Activated naive CD8-positive, alpha-beta T cell treated with anti-CD3 and anti-CD28 coated beads, Interleukin-2, amount 10 ng/mL, durations not matched to agents 7 days and 5 days (primary cell): ENCODE data around the gene ZBTB20. TPM values are rescaled to one million over a fixed set of nuclear protein-coding genes. Genes with fewer than 3 reads are reported as not detected.

Experiments used
- ATAC-seq: fragments of 150-1000 bp; cut with Tn5 transposase; one replicate; pipeline ENCODE4 v1.10.0; 2021; ENCODE audit warnings: low read depth, moderate library complexity
- POLR2A ChIA-PET: fragments of 350-600 bp; sonication (Branson Sonifier 250); formaldehyde crosslinking; loops from one replicate; lab custom pipeline; 2021; ENCODE audit warnings: antibody characterized with exemption; lab: Charles Lee
- DNase-seq: peaks from one replicate; pipeline ENCODE4 v3.0.0; 2021
- H3K27ac Mint-ChIP-seq: one replicate; pipeline ENCODE4 v1.8.0; 2022; ENCODE audit warnings: mild to moderate bottlenecking, mixed read lengths
- H3K27me3 Mint-ChIP-seq: one replicate; pipeline ENCODE4 v1.8.0; 2022; ENCODE audit warnings: mild to moderate bottlenecking, moderate library complexity, mixed read lengths
- H3K36me3 Mint-ChIP-seq: one replicate; pipeline ENCODE4 v1.8.0; 2021; ENCODE audit warnings: mild to moderate bottlenecking, mixed read lengths
- H3K4me1 Mint-ChIP-seq: one replicate; pipeline ENCODE4 v1.8.0; 2021; ENCODE audit warnings: mixed read lengths
- H3K4me3 Mint-ChIP-seq: one replicate; pipeline ENCODE4 v1.8.0; 2022; ENCODE audit warnings: mild to moderate bottlenecking, moderate library complexity, mixed read lengths
- H3K9me3 Mint-ChIP-seq: one replicate; pipeline ENCODE4 v1.8.0; 2021; ENCODE audit warnings: mixed read lengths
- microRNA-seq: library from miRNA; unstranded; fragments of <30 nt; microRNA quantifications from one replicate; pipeline ENCODE4 v1.2.0, GENCODE V29; 2022
- total RNA-seq, 2 experiments: library from RNA; stranded (reverse); gene quantifications; one replicate each; pipeline ENCODE4 v1.2.3, GENCODE V29; 2021

Gene ZBTB20
- total RNA-seq, 2 experiments from 2014 or later, result 27.4 to 31.3 TPM

GRCh38 chr3:114290911-114291901 lies 855.9 kb downstream of the ZBTB20 start:
- no peaks in the 10 kb centered on the region for H3K27me3 Mint-ChIP-seq
- POLR2A ChIA-PET, result interaction anchor here (0.8 to 2.1 kb wide), 5 partner anchors 16 to 77 kb away, joined by 3 to 15 read pairs (median 4); no protein-coding TSS in a partner anchor

DNA sequence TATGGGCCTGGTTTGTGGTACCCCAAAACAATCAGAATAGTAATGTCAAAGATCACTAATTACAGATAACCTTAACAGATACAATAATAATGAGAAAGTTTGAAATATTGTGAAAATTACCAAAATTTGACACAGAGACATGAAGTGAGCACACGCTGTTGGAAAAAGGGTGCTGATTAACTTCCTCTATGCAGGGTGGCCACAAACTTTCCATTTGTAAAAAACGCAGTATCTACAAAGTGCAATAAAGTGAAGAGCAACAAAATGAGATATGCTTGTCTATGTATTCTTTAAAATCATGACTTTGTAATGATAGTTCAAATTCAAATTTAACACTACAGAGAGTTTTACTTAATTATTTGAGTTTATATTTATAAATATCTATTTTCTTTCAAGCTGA lies 860.8 kb downstream of the ZBTB20 start:
- peaks cover 12% of the 10 kb centered on the region for H3K4me1 Mint-ChIP-seq
- peak overlapping the region; percentile 86 for H3K27ac Mint-ChIP-seq
- peaks cover 2% of the 10 kb centered on the region for H3K9me3 Mint-ChIP-seq
- DNase-seq (no peak), ATAC-seq (no peak)
- H3K4me3 Mint-ChIP-seq, result peak overlapping the region; percentile 62
- H3K36me3 Mint-ChIP-seq, result peaks cover 1% of the 10 kb centered on the region
- no peaks in the 10 kb centered on the region for H3K27me3 Mint-ChIP-seq
- POLR2A ChIA-PET, result interaction anchor here (1.0 to 1.9 kb wide), 3 partner anchors 63 to 230 kb away, joined by 3 to 9 read pairs (median 3); no protein-coding TSS in a partner anchor

More at GRCh38 chr3:114290911-114291901, 855.9 kb downstream of the ZBTB20 start:
- DNase-seq, result peak; percentile 89
- peak overlapping the region; percentile 75 for H3K4me3 Mint-ChIP-seq
- peak; percentile 87 for ATAC-seq
- H3K36me3 Mint-ChIP-seq, result peaks cover 2% of the 10 kb centered on the region
- H3K27ac Mint-ChIP-seq, result peak overlapping the region; percentile 90
- peaks cover 20% of the 10 kb centered on the region for H3K4me1 Mint-ChIP-seq
- no peaks in the 10 kb centered on the region for H3K9me3 Mint-ChIP-seq

GRCh38 chr3:114285648-114286230 lies 861.3 kb downstream of the ZBTB20 start:
- Mint-ChIP-seq H3K36me3 (peaks cover 1% of the 10 kb centered on the region), H3K4me3 (peak overlapping the region; percentile 62), H3K27ac (peak overlapping the region; percentile 86), H3K27me3 (no peaks in the 10 kb centered on the region), H3K4me1 (peaks cover 10% of the 10 kb centered on the region), H3K9me3 (peaks cover 2% of the 10 kb centered on the region)
- DNase-seq (no peak), ATAC-seq (peak; percentile 74)
- POLR2A ChIA-PET, result interaction anchor here (1.0 to 1.9 kb wide), 3 partner anchors 62 to 230 kb away, joined by 3 to 9 read pairs (median 3); no protein-coding TSS in a partner anchor

DNA sequence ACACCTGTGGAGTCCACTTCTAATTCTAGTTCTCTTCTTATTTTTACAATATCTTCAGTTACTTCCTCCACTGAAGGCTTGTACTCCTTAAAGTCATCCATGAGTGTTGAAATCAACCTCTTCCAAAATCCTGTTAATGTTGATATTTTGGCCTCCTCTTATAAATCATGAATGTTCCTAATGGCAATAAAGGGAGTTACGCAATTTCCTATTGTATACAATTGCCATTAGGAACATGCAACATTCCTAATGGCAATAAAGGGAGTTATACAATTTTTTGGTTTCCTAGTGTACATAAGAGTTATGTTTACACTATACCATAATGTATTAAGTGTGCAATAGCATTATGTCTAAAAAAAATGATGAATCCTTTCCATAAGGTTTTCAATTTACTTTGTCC lies 862.4 kb downstream of the ZBTB20 start:
- H3K27me3 Mint-ChIP-seq, result no peaks in the 10 kb centered on the region
- H3K4me1 Mint-ChIP-seq, result peaks cover 10% of the 10 kb centered on the region
- POLR2A ChIA-PET, result interaction anchor here (1.9 kb wide), 1 partner anchor 71 kb away, joined by 9 read pairs; no protein-coding TSS in a partner anchor
- ATAC-seq (no peak), DNase-seq (no peak)
- H3K9me3 Mint-ChIP-seq, result peaks cover 2% of the 10 kb centered on the region
- no peak overlapping the region for H3K4me3 Mint-ChIP-seq
- peaks cover 1% of the 10 kb centered on the region for H3K36me3 Mint-ChIP-seq
- H3K27ac Mint-ChIP-seq, result no peak overlapping the region

Small RNAs within 50 kb of the gene (microRNA-seq; reads per million reads assigned to microRNA genes)
- 7.0 reads per million, percentile 3 among the genes with 10 or more reads in this experiment for gene MIR4796
